AG08396 (cell line): Measurements from ENCODE around the gene CLASRP.
A peak's percentile ranks its signal among the peaks of the same experiment; 100 is the strongest.

Experiments used
- DNase-seq: peaks from one replicate; pipeline ENCODE4 v3.0.0; 2012; ENCODE audit warnings: low spot score, mixed read lengths

The CLASRP gene

DNA sequence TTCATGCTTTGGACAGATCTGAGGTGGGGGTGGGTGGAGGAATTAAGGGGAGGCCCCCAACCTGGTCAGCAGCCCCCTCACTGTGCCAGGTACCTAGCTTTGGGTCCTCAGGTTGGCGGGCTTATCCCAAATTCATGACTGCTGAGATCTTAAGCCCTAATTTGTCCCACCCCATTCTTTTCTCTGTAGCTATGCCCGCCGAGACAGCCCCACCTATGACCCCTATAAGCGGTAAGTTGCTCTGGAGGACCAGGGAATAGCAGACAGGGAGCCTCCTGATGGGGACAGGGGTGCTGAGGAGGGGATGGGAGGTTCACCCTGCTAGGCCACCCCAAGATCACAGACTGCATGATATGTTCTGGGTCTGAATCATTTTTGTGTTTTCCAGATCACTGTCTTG lies 23.1 kb downstream of the CLASRP start:
- no peak for DNase-seq

- no peak for DNase-seq
Observed at GRCh38 chr19:45063851-45064801, 25.3 kb downstream of the CLASRP start.

GRCh38 chr19:45066921-45067661 lies 28.2 kb downstream of the CLASRP start:
- DNase-seq: no peak

DNA sequence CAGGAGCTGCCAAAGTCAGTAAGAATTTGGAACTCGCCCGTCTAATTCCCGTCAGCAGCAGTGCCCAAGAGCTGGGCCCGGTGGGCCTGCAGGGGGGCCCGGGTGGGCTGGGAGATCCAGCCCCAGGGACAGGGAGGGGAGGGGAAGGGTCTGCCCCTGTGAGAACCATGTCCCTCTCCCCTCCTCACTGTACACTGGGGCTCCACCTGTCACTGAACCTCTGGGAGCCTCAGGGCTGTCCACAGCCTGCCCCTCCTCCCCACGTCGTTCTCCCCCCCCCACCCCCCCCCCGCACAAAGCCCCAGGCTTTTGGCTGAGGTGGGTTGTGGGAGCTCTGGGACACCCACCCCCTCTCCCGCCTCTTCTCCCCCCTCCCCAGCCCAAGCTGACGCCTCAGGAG lies 29.2 kb downstream of the CLASRP start:
- no peak for DNase-seq

- peak; percentile 66 for DNase-seq
Observed at GRCh38 chr19:45069056-45069455, 30.2 kb downstream of the CLASRP start.

GRCh38 chr19:45070214-45070613 lies 31.4 kb downstream of the CLASRP start:
- no peak for DNase-seq

DNA sequence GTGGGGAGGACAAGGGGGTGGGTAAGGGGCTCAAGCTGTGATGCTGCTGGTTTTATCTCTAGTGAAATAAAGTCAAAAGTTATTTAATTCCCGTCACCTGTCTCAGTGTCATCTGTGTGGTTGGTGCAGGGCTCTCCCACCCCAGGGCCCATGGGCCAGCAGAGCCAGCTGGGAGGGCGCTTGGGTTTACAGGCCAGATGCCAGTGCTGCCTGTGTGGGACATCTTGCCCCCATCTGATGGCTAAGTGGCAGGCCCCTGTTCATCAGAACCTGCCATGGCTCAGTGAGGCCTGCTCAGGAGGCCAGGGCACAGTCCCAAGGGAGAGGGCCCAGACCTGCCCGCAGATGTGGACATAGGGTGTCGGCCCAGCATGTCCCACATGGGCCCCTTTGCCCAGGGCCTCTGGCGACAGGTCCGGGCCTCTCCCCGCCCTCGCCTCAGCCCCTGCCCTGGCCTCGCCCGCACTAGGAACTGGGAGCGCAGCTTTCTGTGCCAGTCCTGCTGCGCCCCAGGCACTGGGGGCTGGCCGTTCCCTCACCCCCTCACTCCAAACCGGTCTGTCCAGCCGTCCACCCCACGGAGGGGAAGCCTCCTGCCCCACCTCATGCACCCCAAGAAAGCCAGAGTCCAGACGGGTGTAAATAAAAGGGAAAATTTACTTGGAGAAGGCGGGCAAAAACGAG lies 32.2 kb downstream of the CLASRP start:
- DNase-seq: no peak

GRCh38 chr19:45071545-45071938 lies 32.7 kb downstream of the CLASRP start:
- no peak for DNase-seq

DNA sequence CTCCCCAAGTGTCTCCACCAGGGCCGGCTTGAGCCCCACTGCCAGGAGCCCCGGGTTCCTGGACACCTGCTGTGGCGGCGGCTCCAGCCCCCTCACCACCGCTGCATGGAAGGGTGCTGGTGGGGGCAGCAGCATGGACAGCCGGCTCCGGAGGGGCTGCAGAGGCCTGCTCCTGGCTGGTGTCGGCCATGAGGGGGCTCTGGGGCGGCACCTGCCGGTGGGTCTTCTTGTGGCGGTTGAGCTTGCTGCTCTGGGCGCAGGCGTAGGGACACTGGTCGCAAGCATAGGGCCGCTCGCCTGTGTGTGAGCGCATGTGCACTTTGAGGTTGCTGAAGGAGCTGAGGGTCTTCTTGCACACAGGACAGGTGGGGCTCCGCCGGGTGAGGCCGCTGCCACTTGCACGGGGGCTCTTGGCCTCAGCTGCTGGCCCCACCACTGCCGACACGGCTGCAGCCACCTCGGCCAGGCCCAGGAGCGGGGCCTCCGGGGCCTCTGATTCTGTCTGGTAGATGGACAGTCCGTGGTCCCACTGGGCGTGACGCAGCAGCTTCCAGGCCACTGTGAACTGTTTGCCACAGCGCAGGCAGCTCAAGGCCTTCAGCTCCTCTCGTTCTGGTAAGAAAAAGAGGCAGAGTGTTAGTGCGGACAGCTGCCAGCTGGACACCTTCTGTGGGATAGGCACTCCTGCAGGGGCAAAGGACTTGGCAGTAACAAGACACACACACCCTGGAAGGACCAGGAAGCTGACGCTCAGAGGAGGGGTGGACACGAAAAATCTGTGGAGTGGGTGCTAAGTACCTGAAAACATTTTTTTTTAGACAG lies 33.3 kb downstream of the CLASRP start:
- no peak for DNase-seq

DNA sequence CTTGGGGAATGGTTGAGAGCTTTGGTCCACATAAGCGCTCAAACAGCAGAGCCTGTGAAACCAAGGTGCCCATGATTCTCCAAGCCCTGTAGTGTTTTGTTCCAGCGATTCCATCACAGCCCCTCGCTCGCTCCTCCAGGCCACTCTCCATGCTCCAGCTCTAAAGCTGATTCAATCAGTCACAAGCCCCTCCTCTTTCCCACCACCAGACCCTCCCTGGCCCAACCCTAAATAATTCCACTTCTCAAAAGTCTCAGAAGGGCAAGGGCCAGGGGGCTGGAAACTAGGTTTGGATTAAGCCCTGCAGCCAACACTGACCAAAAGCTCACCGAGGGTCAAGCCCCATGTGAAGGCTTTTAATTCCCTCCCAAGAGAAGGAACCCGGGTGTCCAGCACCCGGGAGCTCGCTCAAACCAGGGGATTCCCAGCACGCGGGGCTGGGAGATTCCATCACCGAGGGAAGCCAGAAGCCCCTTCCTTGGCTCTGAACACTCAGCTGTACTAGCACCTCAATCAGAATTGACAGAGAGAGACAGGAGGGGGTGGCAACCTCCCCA lies 36.0 kb downstream of the CLASRP start:
- DNase-seq: no peak

DNA sequence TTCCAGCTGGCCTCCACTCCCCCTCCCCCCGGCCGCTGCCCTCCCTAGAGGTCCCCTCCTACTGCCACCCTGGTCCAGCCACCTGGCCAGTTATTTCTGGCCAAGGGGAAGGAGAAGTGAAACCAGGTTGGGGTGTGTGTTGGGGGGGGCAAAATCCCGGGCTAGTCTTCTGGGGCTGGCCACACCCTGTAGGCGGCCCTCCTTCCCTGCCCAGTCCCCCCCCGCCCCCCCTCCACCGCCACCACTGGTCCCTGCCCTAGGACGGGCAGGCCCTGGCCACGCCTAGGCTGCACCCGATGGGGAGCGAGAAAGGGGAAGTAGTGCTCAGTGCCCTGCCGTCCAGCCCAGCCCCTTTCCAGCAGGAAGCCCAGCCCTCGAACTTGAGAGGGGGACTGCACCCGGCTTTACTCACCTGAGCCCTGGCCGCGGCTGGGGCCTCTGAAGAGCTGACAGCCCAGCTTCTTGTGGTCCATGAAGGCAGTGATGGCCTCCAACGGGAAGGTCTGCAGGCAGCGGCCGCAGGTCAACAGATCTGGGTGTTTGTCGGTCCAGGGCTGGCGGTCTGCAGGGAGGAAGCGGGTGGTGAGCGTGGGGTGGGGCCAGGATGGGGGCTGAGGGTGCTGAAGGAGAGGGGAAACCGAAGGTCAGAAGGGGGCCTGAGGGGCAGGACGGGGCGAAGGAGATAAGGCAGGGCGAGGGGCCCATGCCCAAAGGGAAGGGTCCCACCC lies 36.6 kb downstream of the CLASRP start:
- peak; percentile 84 for DNase-seq

DNA sequence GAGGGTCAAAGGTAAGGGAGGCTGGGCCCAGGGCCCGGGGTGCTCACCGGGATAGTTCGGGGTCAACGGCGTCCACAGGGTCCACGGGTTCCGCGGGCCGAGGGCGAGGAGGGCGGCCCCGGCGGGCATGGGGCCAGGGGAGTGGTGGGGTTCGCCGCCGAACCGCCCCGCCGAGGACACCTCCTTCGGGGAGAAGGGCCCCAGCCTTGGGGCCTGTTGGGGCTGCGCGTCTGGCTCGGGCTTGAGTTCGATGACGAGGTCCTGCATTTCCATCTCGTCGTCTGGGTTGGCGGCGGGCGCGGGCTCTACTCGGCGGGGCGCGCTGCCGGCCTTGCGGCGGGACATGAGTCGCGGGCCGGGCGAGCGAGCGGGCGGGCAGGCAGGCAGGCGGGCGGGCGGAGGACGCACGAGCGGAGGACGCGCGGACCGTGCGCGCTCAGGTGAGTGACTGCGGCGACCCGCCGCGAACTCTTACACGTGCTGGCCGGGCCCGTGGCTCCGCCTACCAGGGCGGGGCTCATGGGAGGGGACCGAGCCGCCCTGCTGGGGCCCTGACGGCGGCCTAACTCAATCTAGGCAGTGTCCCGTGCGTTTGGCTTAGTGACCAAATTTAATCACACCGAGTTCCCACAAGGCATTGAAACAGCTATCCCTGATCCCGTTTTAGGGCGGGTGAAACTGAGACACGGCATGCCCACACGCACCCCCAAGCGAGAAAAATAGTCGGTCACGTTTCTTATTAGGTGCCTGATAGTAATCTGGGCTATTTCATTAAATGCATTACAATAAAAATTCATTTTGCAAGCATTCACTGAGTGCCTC lies 37.4 kb downstream of the CLASRP start, which contains the start of gene ZNF296:
Gene ZNF296, minus strand, starts transcription at position 450 of the 822 bp plus-strand sequence. Its CDS starts 105 bp downstream, at position 345.
- peak; percentile 80 for DNase-seq

- no peak for DNase-seq
Observed at GRCh38 chr19:45076851-45077730, 38.2 kb downstream of the CLASRP start.

DNA sequence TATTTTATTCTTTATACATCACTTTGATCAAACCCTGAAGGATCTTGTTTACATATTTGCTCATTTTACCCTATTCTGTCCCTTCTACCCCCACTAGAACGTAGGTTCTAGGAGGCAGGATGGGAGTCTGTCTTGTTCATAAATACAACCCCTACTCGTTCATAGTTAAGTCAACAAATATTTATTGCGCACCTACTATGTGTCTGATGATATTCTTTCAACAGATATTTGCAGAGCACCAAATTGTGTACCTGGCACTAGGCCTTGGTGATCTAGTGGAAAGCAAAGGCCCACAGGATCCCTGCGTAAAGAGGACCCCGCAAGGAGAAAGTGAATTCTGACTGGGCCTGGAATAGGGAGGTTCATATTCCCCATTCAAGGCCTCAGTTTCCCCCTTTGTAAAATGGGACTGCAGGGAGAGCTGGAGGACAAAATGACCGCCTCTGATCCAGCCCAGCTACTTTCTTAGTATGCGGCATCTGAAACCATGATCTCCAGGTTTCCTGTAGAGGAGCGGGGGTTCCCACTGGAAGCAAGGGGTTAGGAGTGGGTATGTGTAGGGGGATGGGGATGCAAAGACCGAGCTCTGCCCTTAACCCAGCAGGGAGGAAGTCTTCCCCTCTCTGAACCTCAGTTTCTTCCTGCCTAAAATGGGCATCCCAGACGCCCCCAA lies 39.7 kb downstream of the CLASRP start:
- no peak for DNase-seq

DNA sequence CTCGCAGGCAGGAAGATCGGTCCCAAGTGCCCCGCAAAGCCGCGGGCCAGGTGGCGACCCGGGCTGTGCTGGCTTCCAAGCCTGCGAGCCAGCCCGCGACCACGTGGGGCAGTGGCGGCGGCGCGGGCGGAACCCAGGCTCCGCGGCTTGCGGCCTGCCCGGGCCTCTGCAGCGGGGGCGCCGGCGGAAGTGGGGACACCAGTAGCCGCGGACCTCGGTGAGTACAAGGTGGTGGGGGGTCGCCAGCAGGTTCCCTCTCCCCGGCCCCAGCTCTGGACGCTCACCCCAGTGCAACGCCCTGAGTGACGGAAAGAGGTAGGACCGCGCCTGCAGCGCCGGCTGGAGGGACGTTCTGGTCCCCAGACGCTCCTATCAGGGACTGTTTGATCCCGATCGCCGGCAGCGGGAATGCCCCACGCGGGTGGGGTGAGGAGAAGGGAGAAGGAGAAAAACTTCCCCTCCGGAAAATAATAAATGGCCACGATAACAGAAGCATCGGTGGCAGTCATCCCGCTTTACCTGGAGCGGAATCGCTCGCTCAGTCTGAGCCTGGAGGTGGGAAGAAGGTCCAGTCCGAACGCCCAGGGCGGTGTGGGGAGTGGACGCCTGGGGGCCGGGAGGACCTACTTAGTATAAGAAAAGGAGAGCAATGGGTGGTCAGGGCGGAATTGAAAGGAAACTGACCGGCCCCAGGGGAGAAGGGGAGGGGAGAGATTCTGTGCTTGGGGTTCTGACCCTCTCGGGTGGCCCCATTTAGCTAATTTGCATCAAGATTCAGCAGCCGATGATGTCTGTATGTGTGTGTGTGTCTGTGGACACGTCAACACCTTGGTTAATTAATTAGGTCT lies 40.4 kb downstream of the CLASRP start, which contains the start of gene GEMIN7:
Gene GEMIN7, plus strand, starts transcription at position 198 of the 848 bp plus-strand sequence. CDS start 10,855 bp downstream, outside the sequence.
- DNase-seq: peak; percentile 93

DNA sequence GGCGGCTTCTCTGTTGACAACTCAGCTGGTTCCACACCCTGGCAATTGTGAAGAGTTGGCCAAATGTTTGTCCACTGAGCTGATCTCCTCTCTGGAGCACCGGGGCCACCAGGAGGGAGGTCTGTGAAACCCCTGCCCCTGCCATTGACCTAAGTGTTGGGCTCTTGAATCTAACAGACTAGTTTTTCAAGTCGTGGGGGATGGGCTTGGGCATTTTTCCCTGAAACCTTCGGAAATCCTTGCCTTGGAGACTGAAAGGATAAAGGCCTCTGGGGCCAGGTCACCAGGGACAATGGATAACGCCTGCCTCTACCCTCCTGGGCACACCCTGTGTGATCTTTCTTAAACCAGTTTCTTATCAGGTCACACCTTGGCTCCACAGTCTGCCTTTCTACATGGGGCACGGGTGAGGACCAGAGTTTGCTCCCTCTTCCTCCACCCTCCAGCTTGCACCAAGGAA lies 41.1 kb downstream of the CLASRP start:
- peak; percentile 10 for DNase-seq

DNA sequence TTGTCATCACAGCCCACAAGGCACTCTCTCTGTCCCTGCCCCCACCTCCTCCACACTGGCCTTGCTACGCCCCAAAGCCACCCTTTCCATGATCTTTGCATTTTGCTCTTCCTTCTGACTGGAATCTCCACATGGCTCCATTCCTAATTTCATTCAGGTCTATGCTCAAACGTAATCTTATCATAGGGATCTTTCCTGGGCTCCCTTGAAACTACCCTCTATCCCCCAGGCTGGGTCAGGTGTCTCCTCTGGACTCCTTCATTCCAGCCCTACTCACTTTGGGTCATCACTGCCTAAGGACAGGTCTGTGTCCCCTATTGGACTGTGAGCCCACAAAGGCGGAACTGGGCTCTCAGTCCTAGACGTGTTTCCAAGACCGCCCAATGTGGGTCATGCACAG lies 43.3 kb downstream of the CLASRP start:
- no peak for DNase-seq
